OCI-LY1 (cell line): ENCODE data around the gene GIT2.

Experiments
- EZH2 ChIP-seq: fragments of 200-600 bp; sonication (generic), shearing (Covaris generic); IDR thresholded peaks from 2 replicates; pipeline ENCODE4 v1.8.0; 2017; ENCODE audit warnings: borderline replicate concordance, mixed run types, mild to moderate bottlenecking, antibody characterized with exemption, low read length, moderate library complexity, mixed read lengths
- TF ChIP-seq, protein P1 (sequence below): fragments of 200-600 bp; sonication (generic), shearing (Covaris generic); IDR thresholded peaks from 2 replicates; pipeline ENCODE4 v1.5.1; 2017; ENCODE audit warnings: mild to moderate bottlenecking, antibody characterized with exemption, low read length, moderate library complexity, mixed read lengths

GRCh38 chr12:110002676-110003515 is 6.7 kb upstream of the GIT2 start:
- TF ChIP-seq, protein P1, sequence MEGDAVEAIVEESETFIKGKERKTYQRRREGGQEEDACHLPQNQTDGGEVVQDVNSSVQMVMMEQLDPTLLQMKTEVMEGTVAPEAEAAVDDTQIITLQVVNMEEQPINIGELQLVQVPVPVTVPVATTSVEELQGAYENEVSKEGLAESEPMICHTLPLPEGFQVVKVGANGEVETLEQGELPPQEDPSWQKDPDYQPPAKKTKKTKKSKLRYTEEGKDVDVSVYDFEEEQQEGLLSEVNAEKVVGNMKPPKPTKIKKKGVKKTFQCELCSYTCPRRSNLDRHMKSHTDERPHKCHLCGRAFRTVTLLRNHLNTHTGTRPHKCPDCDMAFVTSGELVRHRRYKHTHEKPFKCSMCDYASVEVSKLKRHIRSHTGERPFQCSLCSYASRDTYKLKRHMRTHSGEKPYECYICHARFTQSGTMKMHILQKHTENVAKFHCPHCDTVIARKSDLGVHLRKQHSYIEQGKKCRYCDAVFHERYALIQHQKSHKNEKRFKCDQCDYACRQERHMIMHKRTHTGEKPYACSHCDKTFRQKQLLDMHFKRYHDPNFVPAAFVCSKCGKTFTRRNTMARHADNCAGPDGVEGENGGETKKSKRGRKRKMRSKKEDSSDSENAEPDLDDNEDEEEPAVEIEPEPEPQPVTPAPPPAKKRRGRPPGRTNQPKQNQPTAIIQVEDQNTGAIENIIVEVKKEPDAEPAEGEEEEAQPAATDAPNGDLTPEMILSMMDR, result no peak
- no peak for TF ChIP-seq EZH2
